Muscle of leg (tissue), 11 donors: ENCODE measurements around the gene JADE2. TPM values are rescaled to one million over a fixed set of nuclear protein-coding genes. Genes with fewer than 3 reads are reported as not detected.

Experiments used
- DNase-seq: peaks from one replicate; pipeline ENCODE4 v3.0.0; 2013
- H3K27ac ChIP-seq: one replicate; pipeline ENCODE4 v1.5.1; 2013; ENCODE audit warnings: mild to moderate bottlenecking, low read length, control low read depth
- H3K27me3 ChIP-seq: one replicate; pipeline ENCODE4 v1.6.1; 2013; ENCODE audit warnings: low read length; ENCODE audit not compliant: control insufficient read depth, insufficient read depth
- H3K36me3 ChIP-seq: one replicate; pipeline ENCODE4 v1.6.1; 2013; ENCODE audit warnings: low read length; ENCODE audit not compliant: control insufficient read depth, insufficient read depth
- H3K4me1 ChIP-seq: one replicate; pipeline ENCODE4 v1.6.1; 2013; ENCODE audit warnings: low read length; ENCODE audit not compliant: control insufficient read depth, insufficient read depth
- H3K4me3 ChIP-seq: one replicate; pipeline ENCODE4 v1.5.1; 2013; ENCODE audit warnings: low read length, control low read depth
- H3K9me3 ChIP-seq: replicated peaks from 2 replicates; pipeline ENCODE4 v1.6.1; 2013; ENCODE audit warnings: low read depth, low read length; ENCODE audit not compliant: control insufficient read depth
- WGBS: methylation state at CpG from one replicate; pipeline ENCODE4 v1.1.5; 2013; ENCODE audit warnings: missing lambda C conversion rate; ENCODE audit not compliant: insufficient coverage; 5-methylcytosine and 5-hydroxymethylcytosine counted together
- polyA plus RNA-seq, 8 donors: library from polyadenylated mRNA; unstranded; fragments of 120-200 nt; gene quantifications; one replicate each; pipeline versions ENCODE4 v1.2.1 to v1.2.3, GENCODE V29; 2013; ENCODE audit warnings: inconsistent platforms in 1 of 8, low replicate concordance in 1 of 8; ENCODE audit not compliant: insufficient read length in 8 of 8, insufficient read depth in 1 of 8
- total RNA-seq: library from RNA; stranded (reverse); fragments of 120-200 nt; gene quantifications from one replicate; pipeline ENCODE4 v1.2.4, GENCODE V29; 2013

JADE2 gene
- total and polyA plus RNA-seq, 9 donors: 0.67 to 2.3 (median 1.1) TPM

DNA sequence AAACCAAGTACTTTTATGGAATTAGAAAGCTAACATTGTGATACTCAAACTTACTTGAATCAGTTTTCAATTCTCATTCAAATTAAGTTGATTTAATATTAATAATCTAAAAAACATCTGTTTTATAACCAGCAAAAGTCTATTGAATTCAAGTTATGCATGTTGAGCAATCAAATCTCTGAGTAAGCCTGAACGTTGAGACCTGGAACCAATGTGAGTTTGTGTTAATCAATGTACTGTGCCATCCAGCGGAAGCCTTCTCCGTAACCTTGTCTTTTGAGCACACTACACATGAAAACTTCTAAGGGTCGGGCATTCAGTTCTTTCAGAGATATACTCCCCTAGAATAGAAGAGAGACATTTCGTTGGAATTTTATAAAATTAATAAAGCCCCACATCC is 81.3 kb downstream of the JADE2 start:
- no peak overlapping the region for H3K4me3 ChIP-seq
- H3K9me3 ChIP-seq: no peaks in the 10 kb centered on the region
- no peak for DNase-seq
- H3K27ac ChIP-seq: no peak overlapping the region
- no peaks in the 10 kb centered on the region for H3K4me1 ChIP-seq
- no peaks in the 10 kb centered on the region for H3K27me3 ChIP-seq
- no CpG with 5 or more reads among the region's 5 CpGs for WGBS
- H3K36me3 ChIP-seq: peaks cover 37% of the 10 kb centered on the region

DNA sequence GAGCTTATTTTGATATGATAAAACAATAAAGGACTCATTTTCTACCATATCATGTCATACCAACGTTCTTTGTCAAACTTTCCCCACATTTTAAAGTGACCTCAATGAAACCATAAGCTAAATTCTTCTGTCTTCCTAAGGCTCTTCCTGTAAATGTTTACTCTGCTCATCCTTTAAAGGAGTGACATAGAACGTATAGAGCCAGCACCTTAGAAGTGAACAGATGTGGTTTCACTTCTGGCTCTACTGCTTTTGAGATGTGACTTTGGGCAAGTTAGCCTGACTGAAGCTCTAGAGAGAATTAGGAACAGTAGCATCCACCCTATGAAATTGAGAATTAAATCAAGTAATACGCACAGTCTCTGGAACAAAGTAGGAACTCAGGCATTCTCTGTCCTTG is 83.1 kb downstream of the JADE2 start:
- no peaks in the 10 kb centered on the region for H3K9me3 ChIP-seq
- WGBS: 100% methylated on average over 1 of the region's 3 CpGs
- peaks cover 38% of the 10 kb centered on the region for H3K36me3 ChIP-seq
- H3K4me1 ChIP-seq: no peaks in the 10 kb centered on the region
- no peaks in the 10 kb centered on the region for H3K27me3 ChIP-seq
- no peak overlapping the region for H3K4me3 ChIP-seq
- DNase-seq: no peak
- H3K27ac ChIP-seq: no peak overlapping the region

DNA sequence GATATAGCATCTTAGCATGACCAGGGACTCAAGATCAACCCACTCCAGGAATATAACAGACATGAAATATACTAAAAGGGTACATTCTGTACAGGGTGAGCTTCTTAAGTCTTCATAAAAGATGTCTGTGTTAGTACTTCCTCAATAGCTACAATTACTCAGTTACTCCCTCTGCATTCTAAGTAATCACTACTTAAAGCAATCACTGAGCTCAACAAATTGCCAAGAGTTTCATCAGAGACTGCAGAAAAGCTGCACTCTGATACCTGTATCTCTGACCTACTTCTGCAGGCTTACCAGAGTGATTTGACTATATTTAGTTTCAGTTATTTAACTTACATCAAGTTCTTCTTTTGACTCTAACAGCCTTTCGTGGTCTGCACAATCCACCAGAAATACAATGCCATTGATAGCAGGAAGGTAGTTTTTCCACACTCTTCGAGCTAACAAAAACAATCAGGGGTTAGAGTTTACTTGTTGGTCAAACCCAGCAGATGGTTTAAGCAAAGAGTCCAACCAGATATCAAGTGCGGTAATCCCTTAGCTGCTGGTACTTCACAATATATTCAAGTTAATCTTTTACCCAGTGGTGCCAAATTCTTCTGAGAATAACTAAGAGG is 83.9 kb downstream of the JADE2 start:
- no peak overlapping the region for H3K27ac ChIP-seq
- no peaks in the 10 kb centered on the region for H3K27me3 ChIP-seq
- H3K9me3 ChIP-seq: no peaks in the 10 kb centered on the region
- no CpG with 5 or more reads among the region's 3 CpGs for WGBS
- no peaks in the 10 kb centered on the region for H3K4me1 ChIP-seq
- peaks cover 35% of the 10 kb centered on the region for H3K36me3 ChIP-seq
- DNase-seq: no peak
- no peak overlapping the region for H3K4me3 ChIP-seq

DNA sequence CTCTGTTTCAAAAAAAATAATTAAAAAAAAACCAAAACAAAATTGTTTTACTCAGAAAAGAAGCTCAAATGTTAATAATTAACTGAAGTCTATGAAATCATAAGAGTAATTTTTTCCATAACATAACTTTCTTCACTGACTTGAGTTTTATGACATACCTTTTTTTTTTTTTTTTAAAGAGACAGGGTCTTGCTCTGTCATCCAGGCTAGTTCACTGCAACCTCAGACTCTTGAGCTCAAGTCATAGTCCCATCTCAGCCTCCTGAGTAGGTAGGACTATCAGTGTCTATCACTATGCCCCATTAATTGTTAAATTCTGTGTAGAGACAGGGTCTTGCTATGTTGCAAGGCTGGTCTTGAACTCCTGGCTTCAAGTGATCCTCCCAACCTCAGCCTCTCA is 85.3 kb downstream of the JADE2 start:
- no peak for DNase-seq
- H3K27ac ChIP-seq: no peak overlapping the region
- no peak overlapping the region for H3K4me3 ChIP-seq
- H3K4me1 ChIP-seq: no peaks in the 10 kb centered on the region
- H3K36me3 ChIP-seq: peaks cover 39% of the 10 kb centered on the region
- no peaks in the 10 kb centered on the region for H3K9me3 ChIP-seq
- H3K27me3 ChIP-seq: no peaks in the 10 kb centered on the region

DNA sequence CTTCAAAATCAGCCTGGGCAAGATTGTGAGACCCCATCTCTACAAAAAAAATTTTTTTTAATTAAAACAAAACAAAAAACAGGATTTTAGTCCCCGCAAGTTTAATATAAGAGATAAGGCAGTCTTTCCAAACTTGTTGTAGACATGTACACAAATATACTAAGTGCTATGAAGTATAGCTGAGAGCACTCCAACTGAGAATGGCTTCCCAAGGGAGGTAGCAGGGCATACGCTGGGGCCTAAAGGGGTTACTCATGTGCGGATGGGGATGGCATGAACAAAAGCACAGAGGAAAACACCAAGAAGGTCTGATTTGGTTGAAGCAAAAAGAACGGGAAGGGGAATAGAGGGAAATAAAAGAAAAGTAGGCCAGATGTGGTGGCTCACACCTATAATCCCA is 86.0 kb downstream of the JADE2 start:
- 94% methylated on average over 3 of the region's 4 CpGs for WGBS
- Histone ChIP-seq H3K9me3 (no peaks in the 10 kb centered on the region), H3K4me3 (no peak overlapping the region), H3K36me3 (peaks cover 36% of the 10 kb centered on the region), H3K4me1 (no peaks in the 10 kb centered on the region), H3K27me3 (no peaks in the 10 kb centered on the region), H3K27ac (no peak overlapping the region)
- no peak for DNase-seq

DNA sequence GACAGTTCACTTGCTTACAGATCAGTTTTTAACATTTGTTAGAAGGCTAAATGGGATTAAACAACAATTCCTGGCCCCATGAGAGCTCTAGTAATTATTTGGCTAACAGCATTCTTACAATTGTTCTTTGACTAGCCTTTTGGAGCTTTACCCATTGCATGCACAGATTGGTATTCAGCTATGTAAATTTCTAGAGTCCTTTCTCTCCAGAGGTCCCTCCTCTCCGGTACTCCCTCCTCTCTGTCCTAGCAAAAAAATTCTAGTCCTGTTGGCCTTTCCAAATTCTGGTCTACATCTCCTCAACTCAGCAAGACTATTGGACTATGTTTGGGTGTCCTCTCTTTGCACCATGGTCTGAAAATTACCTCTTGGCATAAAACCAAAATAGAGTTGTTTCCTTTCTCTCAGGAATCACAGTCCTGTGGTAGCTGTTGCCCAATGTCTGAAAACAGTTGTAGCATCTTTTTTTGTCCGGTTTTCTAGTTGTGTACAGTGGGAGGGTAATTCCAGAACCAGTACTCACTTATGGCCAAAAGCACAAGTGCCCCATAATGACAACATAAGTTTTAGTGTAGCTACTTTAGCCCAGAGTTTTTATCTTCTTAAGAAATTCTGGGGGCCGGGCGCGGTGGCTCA is 89.1 kb downstream of the JADE2 start:
- H3K27me3 ChIP-seq: no peaks in the 10 kb centered on the region
- H3K4me1 ChIP-seq: no peaks in the 10 kb centered on the region
- no peak for DNase-seq
- no peaks in the 10 kb centered on the region for H3K9me3 ChIP-seq
- H3K4me3 ChIP-seq: no peak overlapping the region
- no peak overlapping the region for H3K27ac ChIP-seq
- 100% methylated on average over 3 of the region's 5 CpGs for WGBS
- peaks cover 33% of the 10 kb centered on the region for H3K36me3 ChIP-seq

DNA sequence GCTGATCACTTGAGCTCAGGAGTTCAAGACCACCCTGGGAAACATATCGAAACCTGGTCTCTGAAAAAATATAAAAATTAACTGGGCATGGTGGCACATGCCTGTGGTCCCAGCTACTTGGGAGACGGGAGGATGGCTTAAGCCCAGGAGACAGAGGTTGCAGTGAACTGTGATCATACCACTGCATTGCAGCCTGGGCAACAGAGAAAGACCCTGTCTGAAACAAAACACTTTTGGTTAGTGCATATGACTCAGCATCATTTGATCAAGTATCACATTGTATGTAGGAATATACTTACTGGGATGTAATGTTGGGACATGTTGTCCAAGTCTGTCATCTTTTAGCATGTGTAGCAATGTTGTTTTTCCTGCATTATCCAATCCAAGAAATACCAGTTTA is 95.2 kb downstream of the JADE2 start:
- 100% methylated on average over 2 of the region's 2 CpGs for whole genome bisulfite sequencing
- Histone ChIP-seq H3K4me1 (no peaks in the 10 kb centered on the region), H3K27ac (no peak overlapping the region), H3K9me3 (no peaks in the 10 kb centered on the region), H3K27me3 (no peaks in the 10 kb centered on the region), H3K36me3 (peaks cover 34% of the 10 kb centered on the region), H3K4me3 (no peak overlapping the region)
- no peak for DNase-seq

DNA sequence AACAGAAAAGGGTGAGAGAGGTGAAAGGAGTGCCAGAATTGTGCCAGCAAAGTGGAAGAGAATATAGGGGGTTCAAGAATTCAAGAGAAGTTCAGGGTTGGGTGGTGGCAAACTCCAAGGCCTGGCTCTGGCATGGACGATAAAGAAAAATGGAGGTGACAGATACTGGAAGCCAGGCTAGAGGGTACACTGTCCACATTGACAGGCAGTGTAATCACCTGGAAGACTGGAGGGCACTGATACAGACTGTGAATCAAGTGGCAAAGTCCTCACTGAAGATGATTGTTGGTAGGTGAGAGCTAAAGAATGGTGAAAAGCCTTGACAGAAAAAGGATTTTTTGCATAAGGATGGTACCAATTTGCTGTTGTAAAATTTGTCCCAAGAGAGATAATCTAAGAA is 100.1 kb downstream of the JADE2 start:
- no peaks in the 10 kb centered on the region for H3K4me1 ChIP-seq
- H3K27ac ChIP-seq: no peak overlapping the region

DNA sequence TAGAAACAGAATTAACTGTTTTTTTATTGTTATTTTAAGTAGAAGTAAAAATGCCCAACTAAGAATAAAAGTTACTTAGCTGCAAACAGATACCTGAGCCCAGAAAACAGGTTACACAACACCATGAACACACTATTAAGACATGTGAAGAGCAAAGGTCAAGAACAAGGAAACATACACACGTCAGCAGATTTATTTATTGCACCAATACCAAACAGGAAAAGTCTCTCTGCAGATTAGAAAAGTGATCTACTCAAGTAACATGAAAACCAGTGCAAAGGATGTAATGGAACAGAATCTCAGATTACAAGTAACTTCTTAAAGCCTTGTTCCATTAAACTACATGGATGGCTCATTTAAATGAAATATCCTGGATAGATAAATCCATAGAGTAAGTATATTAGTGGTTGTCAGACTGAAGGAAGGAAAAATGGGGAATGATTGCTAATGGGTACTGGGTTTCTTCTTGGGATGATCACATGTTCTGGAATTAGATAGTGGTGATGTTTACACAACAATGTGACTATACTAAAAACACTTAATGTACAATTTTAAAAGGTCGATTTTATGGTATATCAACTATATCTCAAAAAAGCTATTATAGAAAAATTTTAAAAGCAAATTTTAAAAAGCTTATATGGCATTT is 101.0 kb downstream of the JADE2 start:
- no peak overlapping the region for H3K27ac ChIP-seq

More for the DNA sequence above, 100.1 kb downstream of the JADE2 start:
- DNase-seq: no peak
- 94% methylated on average over 1 of the region's 1 CpG for WGBS
- Histone ChIP-seq H3K36me3 (peaks cover 11% of the 10 kb centered on the region), H3K27me3 (no peaks in the 10 kb centered on the region), H3K9me3 (no peaks in the 10 kb centered on the region), H3K4me3 (no peak overlapping the region)

More for the DNA sequence above, 101.0 kb downstream of the JADE2 start:
- WGBS: no CpG with 5 or more reads among the region's 2 CpGs
- Histone ChIP-seq H3K27me3 (no peaks in the 10 kb centered on the region), H3K4me1 (no peaks in the 10 kb centered on the region), H3K9me3 (no peaks in the 10 kb centered on the region), H3K36me3 (peaks cover 9% of the 10 kb centered on the region), H3K4me3 (no peak overlapping the region)
- DNase-seq: no peak
